ENCODE results near the gene PEX6. TPM values are rescaled to one million over a fixed set of nuclear protein-coding genes. Genes with fewer than 3 reads are reported as not detected.
"Not testable (repeated sequence)": the region's sequence is repeated elsewhere in the genome, so short reads cannot be mapped to it uniquely, and the experiment has no call there.

The PEX6 gene
- polyA plus RNA-seq, 2 of the 4 experiments (the other 2 are of a cell fraction), result 4.6 to 8.6 TPM

DNA sequence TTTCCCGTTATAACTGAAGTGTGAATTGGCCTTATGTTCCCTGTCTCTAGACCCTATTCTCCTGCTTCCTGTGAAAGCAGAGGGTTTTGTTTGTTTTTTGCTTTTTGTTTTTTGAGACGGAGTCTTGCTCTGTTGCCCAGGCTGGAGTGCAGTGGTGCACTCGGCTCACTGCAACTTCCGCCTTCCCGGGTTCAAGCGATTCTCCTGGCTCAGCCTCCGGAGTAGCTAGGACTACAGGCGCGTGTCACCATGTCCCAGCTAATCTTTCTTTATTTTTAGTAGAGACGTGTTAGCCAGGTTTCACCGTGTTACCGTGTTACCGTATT, 19.1 kb downstream of the PEX6 start:
- Histone ChIP-seq H3K4me2 (peak overlapping the region; percentile 95), H3K27ac (no peak overlapping the region), H3K4me1 (peaks cover 8% of the 10 kb centered on the region; the same call in 1 of the 3 replicates), H3K4me3 (peak overlapping the region; percentile 38; the same call in 2 of the 3 replicates), H3K9me3 (no peaks in the 10 kb centered on the region)
- POLR2A ChIA-PET, result no interaction called here
- TF ChIP-seq TP53 (CRISPR knock-in tag; IDR thresholded peaks at IDR 0.05), result no peak
- no peak for TF ChIP-seq SMC3 (IDR thresholded peaks at IDR 0.05)
- TF ChIP-seq BHLHE40 (IDR thresholded peaks at IDR 0.05; ENCODE audit: low read depth, low read length), result no peak
- TF ChIP-seq, protein P1, sequence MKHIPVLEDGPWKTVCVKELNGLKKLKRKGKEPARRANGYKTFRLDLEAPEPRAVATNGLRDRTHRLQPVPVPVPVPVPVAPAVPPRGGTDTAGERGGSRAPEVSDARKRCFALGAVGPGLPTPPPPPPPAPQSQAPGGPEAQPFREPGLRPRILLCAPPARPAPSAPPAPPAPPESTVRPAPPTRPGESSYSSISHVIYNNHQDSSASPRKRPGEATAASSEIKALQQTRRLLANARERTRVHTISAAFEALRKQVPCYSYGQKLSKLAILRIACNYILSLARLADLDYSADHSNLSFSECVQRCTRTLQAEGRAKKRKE (CRISPR knock-in tag; IDR thresholded peaks at IDR 0.05; ENCODE audit: low read depth), result no peak
- TF ChIP-seq, protein P2, sequence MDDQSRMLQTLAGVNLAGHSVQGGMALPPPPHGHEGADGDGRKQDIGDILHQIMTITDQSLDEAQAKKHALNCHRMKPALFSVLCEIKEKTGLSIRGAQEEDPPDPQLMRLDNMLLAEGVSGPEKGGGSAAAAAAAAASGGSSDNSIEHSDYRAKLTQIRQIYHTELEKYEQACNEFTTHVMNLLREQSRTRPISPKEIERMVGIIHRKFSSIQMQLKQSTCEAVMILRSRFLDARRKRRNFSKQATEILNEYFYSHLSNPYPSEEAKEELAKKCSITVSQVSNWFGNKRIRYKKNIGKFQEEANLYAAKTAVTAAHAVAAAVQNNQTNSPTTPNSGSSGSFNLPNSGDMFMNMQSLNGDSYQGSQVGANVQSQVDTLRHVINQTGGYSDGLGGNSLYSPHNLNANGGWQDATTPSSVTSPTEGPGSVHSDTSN (IDR thresholded peaks at IDR 0.05), result no peak
- TF ChIP-seq NPAS2 (CRISPR knock-in tag; IDR thresholded peaks at IDR 0.05; ENCODE audit: borderline replicate concordance), result no peak
- TF ChIP-seq EHMT2 (IDR thresholded peaks at IDR 0.05; ENCODE audit: low read depth), result no peak
- TF ChIP-seq FOSL2 (IDR thresholded peaks at IDR 0.05), result no peak
- TF ChIP-seq FOSL2 (CRISPR knock-in tag; IDR thresholded peaks at IDR 0.05), result no peak
- TF ChIP-seq ESRRA (IDR thresholded peaks at IDR 0.05; ENCODE audit: borderline replicate concordance, low read length), result no peak
- TF ChIP-seq GATA3 (IDR thresholded peaks at IDR 0.05; ENCODE audit: borderline replicate concordance), result no peak
- TF ChIP-seq ZC3H11A (IDR thresholded peaks at IDR 0.05), result no peak
- WGBS (ENCODE audit: missing lambda C conversion rate), result 73% methylated on average over 13 of the region's 13 CpGs
- CTCF ChIA-PET, result interaction anchor here (0.9 to 1.4 kb wide), 2 partner anchors 15 to 184 kb away, joined by 3 read pairs; no protein-coding TSS in a partner anchor
- DNase-seq (ENCODE audit: low read depth in 1 of 2, low spot score in 1 of 2) (no peak), FAIRE-seq (no peak), ATAC-seq (no peak)

DNA sequence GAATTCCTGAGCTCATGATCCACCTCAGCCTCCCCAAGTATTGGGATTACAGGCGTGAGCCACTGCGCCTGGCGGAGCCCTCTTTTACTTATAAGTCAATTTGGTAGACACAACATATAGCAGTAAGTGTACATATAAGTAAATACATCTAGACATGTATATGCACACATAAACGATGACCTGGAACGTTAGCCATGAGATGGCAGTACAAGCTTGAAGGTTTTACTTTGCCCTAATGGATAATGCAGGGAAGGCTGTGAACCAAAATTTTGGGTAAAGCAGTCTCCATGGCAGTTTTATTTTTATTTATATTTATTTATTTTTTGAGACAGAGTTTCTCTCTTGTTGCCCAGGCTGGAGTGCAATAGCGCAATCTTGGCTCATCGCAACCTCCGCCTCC, 20.9 kb downstream of the PEX6 start:
- TF ChIP-seq JUNB (IDR thresholded peaks at IDR 0.05) (no peak), KDM5A (IDR thresholded peaks at IDR 0.05) (no peak), HDAC2 (IDR thresholded peaks at IDR 0.05) (no peak)
- TF ChIP-seq, protein P2 (IDR thresholded peaks at IDR 0.05), result no peak
- ATAC-seq, result no peak
- no peak for FAIRE-seq
- Histone ChIP-seq H3K9me3 (no peaks in the 10 kb centered on the region), H3K4me1 (peaks cover 8% of the 10 kb centered on the region; the same call in 1 of the 3 replicates), H3K27ac (no peak overlapping the region), H3K4me3 (no peak overlapping the region), H3K4me2 (no peak overlapping the region)
- CTCF ChIA-PET, result interaction anchor here (1.0 kb wide), 1 partner anchor 56 kb away, joined by 4 read pairs; no protein-coding TSS in a partner anchor
- WGBS (ENCODE audit: missing lambda C conversion rate), result 88% methylated on average over 8 of the region's 8 CpGs
- POLR2A ChIA-PET, result interaction anchor here (0.5 kb wide), 1 partner anchor 16 kb away, joined by 4 read pairs; no protein-coding TSS in a partner anchor
- peak in 1 of 2 experiments; percentile 16 for DNase-seq (ENCODE audit: low read depth in 1 of 2, low spot score in 1 of 2)

DNA sequence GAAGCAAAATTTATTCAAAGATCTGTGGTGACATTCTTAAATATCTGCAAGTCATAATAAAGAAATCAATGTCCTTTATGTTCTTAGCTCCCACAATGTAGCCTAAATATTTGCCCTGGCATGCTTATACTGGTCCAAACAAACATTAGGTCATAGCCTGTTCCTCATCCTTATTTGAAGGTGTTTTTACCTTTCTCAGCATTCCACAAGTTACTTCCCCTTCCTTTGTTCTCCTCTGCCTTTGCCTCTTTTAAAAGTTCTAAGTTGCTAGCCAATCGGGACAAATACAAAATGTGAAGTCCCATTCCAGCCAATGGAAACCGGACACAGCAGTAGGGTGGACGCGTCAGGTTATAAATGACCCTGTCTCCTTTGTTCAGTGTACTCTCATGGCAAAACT, 24.6 kb downstream of the PEX6 start:
- WGBS (ENCODE audit: missing lambda C conversion rate), result 91% methylated on average over 4 of the region's 4 CpGs
- H3K9me3 ChIP-seq; ATAC-seq; H3K4me2 ChIP-seq; DNase-seq (ENCODE audit: low read depth in 1 of 2, low spot score in 1 of 2); FAIRE-seq; H3K4me3 ChIP-seq; H3K4me1 ChIP-seq; H3K27ac ChIP-seq; POLR2A ChIA-PET: not testable (repeated sequence)
- CTCF ChIA-PET, result interaction anchor here (1.7 kb wide), 1 partner anchor 9 kb away, joined by 4 read pairs; no protein-coding TSS in a partner anchor

DNA sequence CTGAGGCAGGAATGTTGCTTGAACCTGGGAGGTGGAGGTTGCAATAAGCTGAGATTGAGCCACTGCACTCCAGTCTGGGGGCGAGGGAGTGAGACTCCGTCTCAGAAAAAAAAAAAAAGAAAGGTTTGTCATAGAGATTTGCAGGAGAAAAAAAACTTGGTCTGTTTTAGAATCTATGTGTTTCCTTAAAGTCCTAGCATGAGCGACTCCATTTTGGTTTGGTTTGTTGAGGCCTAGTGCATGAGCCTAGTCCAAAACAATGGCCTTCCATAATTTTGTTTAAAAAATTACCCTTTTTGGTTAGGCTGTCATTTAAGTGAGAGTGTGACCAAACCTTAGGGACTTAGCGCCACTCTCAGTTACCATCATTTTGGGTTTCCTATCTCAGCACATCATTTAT, 26.6 kb downstream of the PEX6 start:
- 93% methylated on average over 4 of the region's 4 CpGs for WGBS (ENCODE audit: missing lambda C conversion rate)
- no peak for TF ChIP-seq MAFK (IDR thresholded peaks at IDR 0.05; ENCODE audit: partially characterized antibody)
- no peak for TF ChIP-seq EHF (CRISPR knock-in tag; IDR thresholded peaks at IDR 0.05)
- TF ChIP-seq FOSL2 (IDR thresholded peaks at IDR 0.05), result no peak
- TF ChIP-seq FOSL2 (CRISPR knock-in tag; IDR thresholded peaks at IDR 0.05), result no peak
- no peak for TF ChIP-seq POLR2A (IDR thresholded peaks at IDR 0.05; ENCODE audit: low read length)
- TF ChIP-seq HOXB5 (CRISPR knock-in tag; IDR thresholded peaks at IDR 0.05), result no peak
- no peak for TF ChIP-seq RNF2 (IDR thresholded peaks at IDR 0.05; ENCODE audit: borderline replicate concordance, low read depth)
- no peak for TF ChIP-seq JUNB (IDR thresholded peaks at IDR 0.05)
- no peak for TF ChIP-seq HOXB13 (CRISPR knock-in tag; IDR thresholded peaks at IDR 0.05; ENCODE audit: low read depth)
- TF ChIP-seq MYC (IDR thresholded peaks at IDR 0.05; ENCODE audit: borderline replicate concordance, low read length), result no peak
- TF ChIP-seq FOSB (CRISPR knock-in tag; IDR thresholded peaks at IDR 0.05), result no peak
- TF ChIP-seq, protein P3, sequence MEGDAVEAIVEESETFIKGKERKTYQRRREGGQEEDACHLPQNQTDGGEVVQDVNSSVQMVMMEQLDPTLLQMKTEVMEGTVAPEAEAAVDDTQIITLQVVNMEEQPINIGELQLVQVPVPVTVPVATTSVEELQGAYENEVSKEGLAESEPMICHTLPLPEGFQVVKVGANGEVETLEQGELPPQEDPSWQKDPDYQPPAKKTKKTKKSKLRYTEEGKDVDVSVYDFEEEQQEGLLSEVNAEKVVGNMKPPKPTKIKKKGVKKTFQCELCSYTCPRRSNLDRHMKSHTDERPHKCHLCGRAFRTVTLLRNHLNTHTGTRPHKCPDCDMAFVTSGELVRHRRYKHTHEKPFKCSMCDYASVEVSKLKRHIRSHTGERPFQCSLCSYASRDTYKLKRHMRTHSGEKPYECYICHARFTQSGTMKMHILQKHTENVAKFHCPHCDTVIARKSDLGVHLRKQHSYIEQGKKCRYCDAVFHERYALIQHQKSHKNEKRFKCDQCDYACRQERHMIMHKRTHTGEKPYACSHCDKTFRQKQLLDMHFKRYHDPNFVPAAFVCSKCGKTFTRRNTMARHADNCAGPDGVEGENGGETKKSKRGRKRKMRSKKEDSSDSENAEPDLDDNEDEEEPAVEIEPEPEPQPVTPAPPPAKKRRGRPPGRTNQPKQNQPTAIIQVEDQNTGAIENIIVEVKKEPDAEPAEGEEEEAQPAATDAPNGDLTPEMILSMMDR (IDR thresholded peaks at IDR 0.05), result no peak
- TF ChIP-seq ZC3H11A (IDR thresholded peaks at IDR 0.05), result no peak
- no peak for ATAC-seq
- H3K4me3 ChIP-seq, result no peak overlapping the region
- no peaks in the 10 kb centered on the region for H3K4me1 ChIP-seq
- H3K27ac ChIP-seq, result no peak overlapping the region
- H3K9me3 ChIP-seq, result no peaks in the 10 kb centered on the region
- no peak overlapping the region for H3K4me2 ChIP-seq
- FAIRE-seq, result no peak
- CTCF ChIA-PET, result interaction anchor here (0.6 to 1.2 kb wide), 3 partner anchors 10 to 49 kb away, joined by 3 read pairs; partner anchors contain the start of gene CNPY3
- DNase-seq (ENCODE audit: low read depth in 1 of 2, low spot score in 1 of 2), result no peak
- POLR2A ChIA-PET, result no interaction called here
